IPS-15b (cell line): ENCODE data around the gene MPHOSPH8.
"Not testable (repeated sequence)": the region's sequence is repeated elsewhere in the genome, so short reads cannot be mapped to it uniquely, and the experiment has no call there.

Source experiments
- H3K27me3 ChIP-seq: one replicate; pipeline ENCODE4 v1.6.1; 2013; ENCODE audit warnings: low read length; ENCODE audit not compliant: control insufficient read depth, insufficient read depth
- H3K36me3 ChIP-seq: one replicate; pipeline ENCODE4 v1.6.1; 2013; ENCODE audit warnings: low read length; ENCODE audit not compliant: control insufficient read depth, insufficient read depth
- H3K4me1 ChIP-seq: one replicate; pipeline ENCODE4 v1.6.1; 2013; ENCODE audit warnings: mild to moderate bottlenecking, low read length; ENCODE audit not compliant: control insufficient read depth, insufficient read depth
- H3K4me3 ChIP-seq: one replicate; pipeline ENCODE4 v1.5.1; 2013; ENCODE audit warnings: low read depth, low read length
- H3K9ac ChIP-seq: one replicate; pipeline ENCODE4 v1.6.1; 2013; ENCODE audit warnings: low read depth, mild to moderate bottlenecking, low read length
- H3K9me3 ChIP-seq: one replicate; pipeline ENCODE4 v1.6.1; 2013; ENCODE audit warnings: mild to moderate bottlenecking, low read length; ENCODE audit not compliant: control insufficient read depth, insufficient read depth

MPHOSPH8 gene

DNA sequence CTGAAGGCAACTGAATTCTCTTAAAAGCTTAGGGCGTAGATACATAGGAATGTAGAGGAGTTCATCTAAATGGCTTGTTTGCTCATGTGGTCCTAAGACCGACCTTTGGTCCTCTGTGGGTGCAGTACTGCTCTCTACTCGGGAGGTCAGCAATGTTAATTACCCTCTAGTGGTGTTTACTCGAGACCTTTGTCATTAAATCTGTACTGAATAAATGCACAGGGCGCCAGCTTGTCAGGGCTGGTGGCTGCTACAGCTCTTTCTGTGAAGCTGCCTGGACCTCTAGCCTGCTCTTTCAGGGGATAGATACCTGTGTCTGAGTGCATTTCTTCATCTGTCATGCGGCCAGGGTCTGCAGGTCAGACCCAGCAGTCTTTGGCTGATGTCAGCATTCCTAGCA is 29.2 kb upstream of the MPHOSPH8 start:
- Histone ChIP-seq H3K36me3 (no peaks in the 10 kb centered on the region), H3K9me3 (peaks cover 3% of the 10 kb centered on the region), H3K4me3 (no peak overlapping the region), H3K27me3 (peaks cover 18% of the 10 kb centered on the region), H3K9ac (no peak overlapping the region), H3K4me1 (peaks cover 3% of the 10 kb centered on the region)

DNA sequence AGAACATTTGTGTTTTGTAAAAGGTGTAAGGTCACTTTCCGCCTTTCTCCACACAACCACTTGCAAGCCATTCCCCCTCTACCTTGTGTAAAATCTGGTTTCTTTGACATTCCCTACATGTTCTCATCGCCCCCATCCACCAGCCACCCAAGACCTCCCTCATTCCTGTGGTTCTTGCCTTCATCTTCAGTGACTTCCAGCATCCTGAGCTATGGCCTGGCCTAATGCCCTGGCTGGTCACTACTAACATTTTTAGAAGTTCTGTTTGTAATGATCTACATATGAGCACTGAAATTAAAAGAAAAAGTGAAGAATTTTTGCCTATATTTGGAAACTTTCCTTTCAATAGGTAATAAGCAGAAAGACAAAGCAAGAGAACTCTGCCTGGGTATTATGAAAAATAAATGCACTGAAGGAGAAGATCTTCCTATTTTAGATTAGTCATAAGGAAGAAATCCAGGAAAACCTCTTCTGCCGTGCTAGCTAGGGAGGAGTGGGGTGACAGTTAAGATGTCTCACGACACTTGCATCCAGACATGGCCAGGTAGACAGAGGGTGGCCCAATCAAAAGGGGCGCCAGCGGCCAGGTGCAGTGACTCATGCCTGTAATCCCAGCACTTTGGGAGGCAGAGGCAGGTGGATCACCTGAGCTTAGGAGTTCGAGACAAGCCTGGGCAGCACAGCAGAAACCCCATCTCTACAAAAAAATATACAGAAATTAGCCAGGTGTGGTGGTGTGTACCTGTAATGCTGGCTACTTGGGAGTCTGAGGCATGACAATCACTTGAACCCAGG is 28.1 kb upstream of the MPHOSPH8 start:
- Histone ChIP-seq H3K4me3 (no peak overlapping the region), H3K36me3 (no peaks in the 10 kb centered on the region), H3K9me3 (peaks cover 3% of the 10 kb centered on the region), H3K9ac (no peak overlapping the region), H3K27me3 (peaks cover 18% of the 10 kb centered on the region), H3K4me1 (peaks cover 3% of the 10 kb centered on the region)

DNA sequence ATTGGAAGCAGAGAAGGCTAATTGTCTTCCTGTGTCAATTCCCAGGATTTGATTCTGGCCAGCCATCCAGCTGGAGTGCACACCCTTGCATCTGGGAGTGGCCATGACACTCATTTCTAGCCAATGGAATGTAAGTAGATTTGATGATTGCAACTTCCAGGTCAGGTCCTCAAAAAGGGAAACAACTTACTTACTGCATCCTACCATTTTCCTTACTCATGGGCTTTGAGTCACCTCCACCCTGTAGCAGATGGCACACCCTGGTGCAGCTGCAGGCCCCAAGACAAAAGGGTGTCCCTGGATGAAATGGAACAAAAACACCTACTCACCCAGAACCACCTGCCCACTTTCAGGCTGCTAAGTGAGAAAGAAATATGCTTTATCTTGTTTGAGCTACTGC is 27.3 kb upstream of the MPHOSPH8 start:
- no peaks in the 10 kb centered on the region for H3K36me3 ChIP-seq
- H3K27me3 ChIP-seq: peaks cover 18% of the 10 kb centered on the region
- no peak overlapping the region for H3K9ac ChIP-seq
- no peak overlapping the region for H3K4me3 ChIP-seq
- peaks cover 3% of the 10 kb centered on the region for H3K4me1 ChIP-seq
- peaks cover 3% of the 10 kb centered on the region for H3K9me3 ChIP-seq

DNA sequence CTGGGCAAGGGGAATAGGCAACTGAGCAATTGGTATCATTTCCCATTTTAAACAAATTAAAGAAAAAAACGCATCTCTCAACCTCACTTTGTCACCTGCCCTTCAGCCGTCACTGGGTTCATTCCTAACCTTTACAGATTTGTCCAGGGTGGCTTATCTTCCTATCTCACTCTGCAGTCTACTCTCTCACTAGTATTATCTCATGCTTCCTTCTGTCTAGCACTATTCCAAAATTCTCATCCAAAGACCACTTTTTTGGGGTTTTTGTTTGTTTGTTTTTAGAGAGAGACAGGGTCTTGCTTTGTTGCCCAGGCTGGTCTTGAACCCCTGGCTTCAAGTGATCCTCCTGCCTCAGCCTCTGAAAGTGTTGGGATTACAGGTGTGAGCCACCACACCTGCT is 26.7 kb upstream of the MPHOSPH8 start:
- Histone ChIP-seq H3K4me3 (no peak overlapping the region), H3K27me3 (peaks cover 18% of the 10 kb centered on the region), H3K36me3 (no peaks in the 10 kb centered on the region), H3K4me1 (peaks cover 3% of the 10 kb centered on the region), H3K9me3 (peaks cover 3% of the 10 kb centered on the region), H3K9ac (no peak overlapping the region)

DNA sequence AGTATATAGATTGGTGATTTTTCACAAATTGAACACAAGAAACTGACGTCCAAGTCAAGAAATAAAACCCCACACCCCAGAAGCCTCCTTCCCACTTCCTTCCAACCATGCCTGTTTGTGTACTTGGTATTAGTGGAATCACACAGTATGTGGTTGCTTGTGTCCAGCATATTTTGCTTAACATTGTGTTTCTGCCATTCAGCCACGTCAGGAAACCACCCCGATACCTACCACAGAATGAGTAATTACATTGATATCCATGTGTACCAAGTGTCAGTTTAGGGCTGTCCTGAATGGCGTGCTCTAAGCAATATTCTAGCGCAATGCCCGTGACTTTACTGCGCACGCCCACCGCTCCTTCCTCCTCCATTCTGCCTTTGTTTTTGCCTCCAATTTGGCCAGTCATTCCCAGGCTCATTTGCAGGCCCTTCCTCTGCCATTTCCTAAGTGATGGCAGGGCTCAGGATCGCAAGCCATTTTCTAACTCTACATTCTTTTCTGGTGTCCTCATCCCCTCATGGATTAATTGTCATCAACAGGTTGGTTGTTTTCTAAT is 25.9 kb upstream of the MPHOSPH8 start:
- Histone ChIP-seq H3K9ac (no peak overlapping the region), H3K4me1 (peaks cover 3% of the 10 kb centered on the region), H3K36me3 (no peaks in the 10 kb centered on the region), H3K4me3 (no peak overlapping the region), H3K27me3 (peaks cover 13% of the 10 kb centered on the region), H3K9me3 (peaks cover 3% of the 10 kb centered on the region)

DNA sequence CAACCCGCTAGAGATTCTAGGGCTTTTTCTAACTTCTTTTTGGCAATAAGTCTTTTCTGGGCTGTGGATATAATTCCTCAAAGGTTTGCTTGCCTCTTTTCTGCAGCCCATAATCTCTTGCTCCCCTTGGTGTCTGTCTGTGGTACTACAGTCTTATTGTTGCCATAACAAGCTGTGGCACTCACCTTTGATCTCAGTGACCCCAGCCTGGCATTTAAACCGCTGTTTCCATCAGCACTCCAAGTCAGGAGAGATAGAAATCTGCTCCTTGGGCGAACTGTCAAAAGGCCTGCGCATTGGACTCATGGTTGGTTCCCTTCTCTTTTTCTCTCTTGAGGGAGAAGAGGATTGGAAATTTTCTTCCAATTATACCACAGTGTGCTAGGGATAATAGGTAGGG is 14.5 kb upstream of the MPHOSPH8 start:
- H3K4me1 ChIP-seq: no peaks in the 10 kb centered on the region
- no peaks in the 10 kb centered on the region for H3K9me3 ChIP-seq
- no peaks in the 10 kb centered on the region for H3K36me3 ChIP-seq
- no peaks in the 10 kb centered on the region for H3K27me3 ChIP-seq
- H3K9ac ChIP-seq: no peak overlapping the region
- H3K4me3 ChIP-seq: no peak overlapping the region

DNA sequence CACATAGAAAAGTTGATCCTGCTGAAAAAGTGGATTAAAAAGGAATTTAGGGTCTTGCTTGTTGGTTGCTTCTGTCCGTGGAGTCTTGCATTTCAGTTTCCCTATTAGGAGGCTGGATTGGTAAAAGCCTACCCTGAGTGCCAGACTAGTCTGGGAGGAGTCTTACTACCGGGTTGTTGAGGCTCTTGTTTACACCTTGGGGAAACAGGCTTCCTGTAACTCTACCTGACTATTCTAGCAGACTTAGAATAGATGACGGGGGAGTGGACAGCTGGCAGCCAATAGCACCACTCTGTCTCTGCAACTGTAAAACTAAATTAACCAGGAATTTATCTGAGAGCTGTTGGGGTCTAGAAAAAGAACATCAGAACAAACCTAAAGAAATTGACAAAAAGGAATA is 11.3 kb upstream of the MPHOSPH8 start:
- H3K4me3 ChIP-seq: no peak overlapping the region
- H3K9me3 ChIP-seq: no peaks in the 10 kb centered on the region
- H3K36me3 ChIP-seq: no peaks in the 10 kb centered on the region
- H3K9ac ChIP-seq: no peak overlapping the region
- no peaks in the 10 kb centered on the region for H3K4me1 ChIP-seq
- H3K27me3 ChIP-seq: no peaks in the 10 kb centered on the region

DNA sequence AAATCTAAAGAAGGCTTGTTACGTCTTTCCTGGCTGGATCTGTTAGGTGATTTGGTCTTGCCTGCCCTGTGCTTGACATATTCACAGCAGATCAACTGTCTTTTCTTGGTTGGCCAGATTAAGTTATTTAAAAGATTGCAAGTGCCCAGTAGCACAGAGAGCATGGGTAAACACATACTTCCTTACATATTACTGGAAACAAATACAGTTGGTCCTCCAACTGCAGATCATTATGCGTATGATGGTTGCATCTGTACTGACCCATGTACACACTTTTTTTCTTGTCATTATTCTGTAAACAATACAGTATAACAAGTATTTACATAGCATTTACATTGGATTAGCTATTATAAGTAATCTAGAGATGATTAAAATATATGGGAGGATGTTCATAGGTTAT is 9.2 kb upstream of the MPHOSPH8 start:
- H3K4me3 ChIP-seq: no peak overlapping the region
- no peaks in the 10 kb centered on the region for H3K36me3 ChIP-seq

DNA sequence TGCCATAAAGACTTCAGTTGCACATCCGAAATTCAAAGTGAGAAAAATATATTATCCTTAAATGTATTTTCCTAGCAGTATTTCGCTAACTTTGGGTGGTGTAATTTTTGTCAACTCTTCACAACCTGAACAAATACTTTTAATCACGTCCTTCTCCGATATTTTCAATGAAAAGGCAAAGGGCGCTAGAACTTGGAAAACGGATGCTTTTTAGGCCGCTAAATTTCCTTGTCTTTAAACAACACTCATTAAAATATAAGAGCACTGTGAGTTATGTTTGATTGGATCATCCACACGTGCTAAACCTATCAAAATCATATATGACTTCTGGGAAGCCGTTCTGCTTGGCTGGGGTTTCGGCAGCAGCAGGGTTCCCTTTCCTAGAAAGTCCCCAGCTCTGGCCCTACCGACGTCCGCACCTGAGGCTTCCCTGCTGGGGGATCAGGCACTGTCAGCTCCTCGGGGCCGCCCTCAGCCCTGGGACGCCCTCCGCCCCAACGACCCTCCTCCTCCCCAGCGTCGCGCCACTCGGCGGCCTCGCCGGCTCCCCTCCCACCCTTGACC is 462 bp upstream of the MPHOSPH8 start:
- Histone ChIP-seq H3K4me1 (peaks cover 10% of the 10 kb centered on the region), H3K27me3 (no peaks in the 10 kb centered on the region), H3K36me3 (no peaks in the 10 kb centered on the region), H3K9me3 (no peaks in the 10 kb centered on the region), H3K4me3 (peak overlapping the region; percentile 76), H3K9ac (peak overlapping the region; percentile 77)

More for the DNA sequence above, 9.2 kb upstream of the MPHOSPH8 start:
- Histone ChIP-seq H3K4me1 (no peaks in the 10 kb centered on the region), H3K9me3 (no peaks in the 10 kb centered on the region), H3K9ac (no peak overlapping the region), H3K27me3 (no peaks in the 10 kb centered on the region)

DNA sequence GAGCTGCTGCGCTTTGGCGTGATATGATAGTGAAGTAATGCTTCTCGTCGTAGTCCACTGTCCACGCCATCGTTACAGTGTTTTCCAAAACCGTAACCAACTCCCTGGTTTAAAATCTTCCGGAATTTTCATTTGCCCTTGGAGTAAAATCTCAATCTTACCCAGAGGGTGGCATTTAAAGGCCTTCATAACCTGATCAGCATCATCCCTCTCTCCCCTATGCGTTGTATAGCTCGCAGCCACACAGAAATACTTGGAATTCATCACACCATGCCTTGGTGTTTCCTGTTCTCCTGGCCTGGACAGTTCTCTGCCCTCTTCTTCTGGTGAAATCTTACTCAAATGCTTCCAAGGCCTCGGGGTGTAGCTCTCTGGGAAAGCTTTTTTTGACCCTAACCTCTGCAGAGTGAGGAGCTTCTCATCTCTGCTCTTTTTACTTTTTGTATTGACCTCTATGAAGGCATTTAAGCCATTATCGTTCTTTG is 839 bp downstream of the MPHOSPH8 start:
- H3K4me1 ChIP-seq: peaks cover 10% of the 10 kb centered on the region

DNA sequence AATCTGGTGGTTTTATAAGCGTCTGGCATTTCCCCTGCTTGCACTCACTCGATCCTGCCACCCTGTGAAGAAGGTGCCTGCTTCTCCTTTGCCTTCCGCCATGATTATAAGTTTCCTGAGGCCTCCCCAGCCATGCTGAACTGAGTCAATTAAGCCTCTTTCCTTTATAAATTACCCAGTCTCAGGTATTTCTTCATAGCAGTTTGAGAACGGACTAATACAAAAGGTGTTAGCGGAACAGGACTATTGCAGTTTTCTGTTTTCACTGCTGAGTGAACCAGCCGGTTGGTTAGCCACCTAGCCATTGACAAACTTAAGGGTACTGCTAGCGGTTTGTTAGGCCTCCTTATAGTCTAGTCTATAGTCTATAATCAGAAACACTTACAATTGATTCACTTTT is 2.5 kb downstream of the MPHOSPH8 start:
- not testable (repeated sequence) for H3K9me3 ChIP-seq, H3K27me3 ChIP-seq, H3K4me3 ChIP-seq, H3K4me1 ChIP-seq, H3K36me3 ChIP-seq, H3K9ac ChIP-seq

More for the DNA sequence above, 839 bp downstream of the MPHOSPH8 start:
- Histone ChIP-seq H3K9me3 (no peaks in the 10 kb centered on the region), H3K36me3 (no peaks in the 10 kb centered on the region), H3K9ac (peak overlapping the region; percentile 1), H3K4me3 (peak overlapping the region; percentile 76), H3K27me3 (no peaks in the 10 kb centered on the region)

DNA sequence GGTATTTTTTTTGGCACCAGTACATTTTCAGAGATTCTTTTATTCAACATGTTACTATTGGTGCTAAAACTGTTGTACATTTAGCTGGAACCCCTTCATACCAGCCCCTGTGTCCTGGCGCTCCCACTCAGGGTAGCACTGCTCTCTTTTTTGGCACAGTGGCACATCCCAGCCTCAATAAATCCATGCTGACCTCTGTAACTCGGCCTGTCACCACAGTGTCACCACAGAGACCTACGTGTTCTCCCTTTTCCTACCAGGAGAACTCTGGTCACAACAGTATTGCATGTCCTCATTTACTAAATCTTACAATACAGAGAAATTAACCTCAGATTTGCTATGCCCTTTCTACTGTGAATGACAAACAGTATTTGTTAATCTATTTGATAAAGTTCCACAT is 10.2 kb downstream of the MPHOSPH8 start:
- Histone ChIP-seq H3K36me3 (peaks cover 14% of the 10 kb centered on the region), H3K9ac (no peak overlapping the region), H3K9me3 (no peaks in the 10 kb centered on the region), H3K27me3 (no peaks in the 10 kb centered on the region), H3K4me1 (no peaks in the 10 kb centered on the region), H3K4me3 (no peak overlapping the region)
